HepG2 (cell line): ENCODE measurements around the gene RTN3. TPM values are rescaled to one million over a fixed set of nuclear protein-coding genes. Genes with fewer than 3 reads are reported as not detected.
A peak's percentile ranks its signal among the peaks of the same experiment; 100 is the strongest.

ENCODE experiments used
- ATAC-seq: fragments of 200-7000 bp; cut with Tn5 transposase; 3 replicates; pipeline ENCODE4 v1.9.1; 2020; ENCODE audit warnings: mild to moderate bottlenecking, moderate library complexity
- BruUV-seq: library from RNA; stranded (reverse); fragments of 400-500 nt; replicated peaks from 2 replicates; lab custom pipeline; 2021; lab: Mats Ljungman, UMichigan
- CTCF ChIA-PET: fragments of 300-600 bp; formaldehyde crosslinking; extraction: SDS; loops from one replicate; lab custom pipeline; 2021; ENCODE audit warnings: low total read pairs, inconsistent platforms, low intra/inter-chr PET ratio; lab: Yijun Ruan, JAX
- POLR2A ChIA-PET: fragments of 350-600 bp; sonication (Branson Sonifier 250); formaldehyde crosslinking; loops from one replicate; lab custom pipeline; 2020; ENCODE audit warnings: antibody characterized with exemption, inconsistent platforms; lab: Yijun Ruan, JAX
- DNase-seq: peaks from one replicate; pipeline ENCODE4 v3.0.0-alpha.2; 2015; ENCODE audit warnings: low spot score
- FAIRE-seq: peaks from 3 replicates; lab custom pipeline; 2011; peaks lifted over from hg19 to GRCh38; lab: Jason Lieb, UNC
- H2AFZ ChIP-seq: one replicate; pipeline ENCODE4 v1.6.1; 2011; ENCODE audit warnings: low read length, inconsistent platforms
- H3K27ac ChIP-seq: fragments of 300-600 bp; 3 replicates; pipeline ENCODE4 v1.8.0; 2011; ENCODE audit warnings: mixed run types, mild to moderate bottlenecking, mixed read lengths, low read length, inconsistent platforms; ENCODE audit not compliant: insufficient read depth; ENCODE audit errors: extremely low read length
- H3K27me3 ChIP-seq, 2 experiments: fragments of 200-600 bp in 1 of 2; 2 replicates in 1 of 2; 3 replicates in 1 of 2; pipeline versions ENCODE4 v1.6.0 to v1.8.0; 2011; ENCODE audit warnings: low read length in 2 of 2, mild to moderate bottlenecking in 2 of 2, moderate library complexity in 2 of 2, inconsistent platforms in 1 of 2; ENCODE audit not compliant: insufficient read depth in 2 of 2, control insufficient read depth in 1 of 2
- H3K36me3 ChIP-seq, 2 experiments: fragments of 200-600 bp in 1 of 2; replicated peaks in 1 of 2; 2 replicates in 1 of 2; 3 replicates in 1 of 2; pipeline versions ENCODE4 v1.5.1 to v1.8.0; 2011; ENCODE audit warnings: low read length in 2 of 2, inconsistent platforms in 1 of 2; ENCODE audit not compliant: insufficient read depth in 2 of 2, control insufficient read depth in 1 of 2
- H3K4me1 ChIP-seq: 2 replicates; pipeline ENCODE4 v1.5.1; 2012; ENCODE audit warnings: low read length, inconsistent platforms; ENCODE audit not compliant: insufficient read depth
- H3K4me2 ChIP-seq: 2 replicates; pipeline ENCODE4 v1.6.0; 2011; ENCODE audit warnings: low read depth, low read length, inconsistent platforms
- H3K4me3 ChIP-seq, 3 experiments: fragments of 200-600 bp in 1 of 3; sonication (generic), shearing (Covaris generic) in 1 of 3; replicated peaks in 1 of 3; 2 replicates each; pipeline ENCODE4 v1.5.1; 2011 to 2016; ENCODE audit warnings: low read length in 3 of 3, inconsistent platforms in 2 of 3, low read depth in 2 of 3, mild to moderate bottlenecking in 2 of 3, control low read depth in 1 of 3, mixed read lengths in 1 of 3; ENCODE audit not compliant: insufficient read depth in 1 of 3
- H3K79me2 ChIP-seq: one replicate; pipeline ENCODE4 v1.6.1; 2011; ENCODE audit warnings: low read length, inconsistent platforms; ENCODE audit not compliant: insufficient read depth
- H3K9ac ChIP-seq: 2 replicates; pipeline ENCODE4 v1.6.0; 2011; ENCODE audit warnings: mild to moderate bottlenecking, low read depth, low read length, inconsistent platforms; ENCODE audit not compliant: insufficient read depth
- H3K9me3 ChIP-seq: 2 replicates; pipeline ENCODE4 v1.5.1; 2012; ENCODE audit warnings: mild to moderate bottlenecking, low read length
- H4K20me1 ChIP-seq: 2 replicates; pipeline ENCODE4 v1.6.0; 2011; ENCODE audit warnings: inconsistent platforms, mild to moderate bottlenecking, low read length, moderate library complexity; ENCODE audit not compliant: insufficient read depth
- ARID2 ChIP-seq: sonication (generic); formaldehyde crosslinking; IDR thresholded peaks from 2 replicates; pipeline ENCODE4 v1.8.1; 2022; ENCODE audit warnings: mild to moderate bottlenecking, missing genetic modification reagents, borderline replicate concordance
- DMAP1 ChIP-seq: IDR thresholded peaks from 2 replicates; pipeline ENCODE4 v1.6.1; 2016
- HOXA3 ChIP-seq: sonication (generic); formaldehyde crosslinking; IDR thresholded peaks from 2 replicates; pipeline ENCODE4 v1.5.0; 2020; ENCODE audit warnings: missing genetic modification reagents
- SOX5 ChIP-seq: IDR thresholded peaks from 2 replicates; pipeline ENCODE4 v1.6.1; 2016; ENCODE audit warnings: borderline replicate concordance
- SP5 ChIP-seq: IDR thresholded peaks from 2 replicates; pipeline ENCODE4 v1.6.1; 2016; ENCODE audit warnings: low read depth, borderline replicate concordance
- ZEB1 ChIP-seq: IDR thresholded peaks from 2 replicates; pipeline ENCODE4 v1.6.1; 2012; ENCODE audit warnings: mild to moderate bottlenecking, low read depth, inconsistent platforms; ENCODE audit not compliant: insufficient replicate concordance
- ZNF549 ChIP-seq: sonication (generic); formaldehyde crosslinking; IDR thresholded peaks from 2 replicates; pipeline ENCODE4 v1.5.0; 2020; ENCODE audit warnings: missing genetic modification reagents
- ZNF781 ChIP-seq: sonication (generic); formaldehyde crosslinking; IDR thresholded peaks from 2 replicates; pipeline ENCODE4 v1.5.1; 2020; ENCODE audit warnings: borderline replicate concordance, mild to moderate bottlenecking, missing genetic modification reagents; ENCODE audit errors: not compliant biosample characterization
- ZNF850 ChIP-seq: sonication (generic); formaldehyde crosslinking; conservative IDR thresholded peaks from 2 replicates; pipeline ENCODE4 v1.9.0; 2021; ENCODE audit warnings: mild to moderate bottlenecking, missing genetic modification reagents
- WGBS: methylation state at CpG from one replicate; pipeline ENCODE4 v1.1.6; 2017; ENCODE audit warnings: low lambda C conversion rate; 5-methylcytosine and 5-hydroxymethylcytosine counted together
- in situ Hi-C: cut with HindIII; loops from 2 replicates; pipeline ENCODE4 v1.10.0; 2017; ENCODE audit warnings: low pct_unique_long_range_greater_than_20kb; ENCODE audit not compliant: extremely low pct_ligation_motif_present
- intact Hi-C: fragments of 100-400 bp; cut with micrococcal nuclease; formaldehyde crosslinking; loops from one replicate; pipeline ENCODE4 v1.10.0; 2022; ENCODE audit not compliant: unreplicated experiment
- polyA plus RNA-seq, 8 experiments: library from polyadenylated mRNA; depleted of rRNA in 3 of 8; stranded (reverse) in 7 of 8; unstranded in 1 of 8; fragments of >200 nt; fragmentation: Illumina TruSeq in 4 of 8; extraction: Trizol in 4 of 8; gene quantifications; 2 replicates each; pipeline versions ENCODE4 v1.2.1 to v1.2.3, GENCODE V29; 2011 to 2016; ENCODE audit warnings: low read depth in 4 of 8, missing spikeins in 1 of 8, mixed read lengths in 1 of 8; ENCODE audit not compliant: insufficient read depth in 1 of 8
- total RNA-seq, 5 experiments: library from RNA; depleted of rRNA; stranded (reverse); fragments of >200 nt; fragmentation: Illumina TruSeq; extraction: Trizol; gene quantifications; 2 replicates each; pipeline ENCODE4 v1.2.3, GENCODE V29; 2016; ENCODE audit warnings: low read depth in 1 of 5
- TF ChIP-seq, protein P1 (sequence below): IDR thresholded peaks from 2 replicates; pipeline ENCODE4 v1.6.1; 2012; ENCODE audit warnings: inconsistent platforms
- TF ChIP-seq, protein P2 (sequence below): sonication (generic); formaldehyde crosslinking; conservative IDR thresholded peaks from 2 replicates; pipeline ENCODE4 v1.4.0; 2020; ENCODE audit warnings: mild to moderate bottlenecking, missing genetic modification reagents, moderate library complexity
- TF ChIP-seq, protein P3 (sequence below): sonication (generic); formaldehyde crosslinking; IDR thresholded peaks from 2 replicates; pipeline ENCODE4 v1.8.0; 2023; ENCODE audit warnings: mild to moderate bottlenecking, missing genetic modification reagents
- TF ChIP-seq, protein P4 (sequence below), 2 experiments: IDR thresholded peaks; 2 replicates each; pipeline ENCODE4 v1.6.1; 2011 to 2012; ENCODE audit warnings: low read length in 2 of 2, borderline replicate concordance in 1 of 2, low read depth in 1 of 2, mild to moderate bottlenecking in 1 of 2, moderate library complexity in 1 of 2

RTN3 gene
- total and polyA plus RNA-seq, 2 of the 13 experiments (the other 11 are each of a cell fraction or from before 2014, with no cell fraction given), result 32.2 to 41.1 TPM

DNA sequence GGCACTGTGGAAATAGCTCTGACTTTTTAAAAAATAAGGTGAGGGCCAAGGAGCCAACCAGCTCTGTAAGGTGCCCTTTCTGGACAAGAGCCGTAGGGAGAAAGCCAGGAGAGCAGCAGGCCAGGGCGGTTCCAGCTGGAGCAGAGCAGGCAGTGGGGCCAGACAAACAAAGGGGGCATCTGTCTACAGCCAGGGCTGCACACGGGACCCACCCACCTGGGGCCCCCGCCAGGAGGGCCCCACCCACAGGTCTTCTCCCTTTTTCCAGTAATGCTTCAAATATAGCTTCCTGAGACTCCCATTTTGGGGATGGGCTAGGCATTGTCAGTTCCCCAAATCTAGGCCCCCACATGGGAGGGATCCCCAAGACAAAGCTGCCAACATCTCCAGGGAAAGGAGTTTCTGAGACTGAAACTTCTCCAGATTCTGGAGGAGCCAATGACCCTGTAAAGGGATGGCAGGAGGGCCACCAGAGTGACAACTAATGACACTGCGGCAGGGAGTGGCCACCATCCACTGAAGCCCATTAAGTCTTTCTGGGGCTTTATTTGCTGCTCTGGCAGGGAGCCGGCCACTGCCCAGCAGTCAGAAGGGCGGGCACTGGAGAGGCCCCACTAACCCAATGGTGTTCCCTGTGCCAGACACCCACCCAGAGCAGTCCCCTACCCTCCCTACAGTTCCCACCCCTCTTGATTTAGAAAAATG, 85.4 kb downstream of the RTN3 start (continued):
- TF ChIP-seq ZEB1, result no peak
- TF ChIP-seq, protein P1, sequence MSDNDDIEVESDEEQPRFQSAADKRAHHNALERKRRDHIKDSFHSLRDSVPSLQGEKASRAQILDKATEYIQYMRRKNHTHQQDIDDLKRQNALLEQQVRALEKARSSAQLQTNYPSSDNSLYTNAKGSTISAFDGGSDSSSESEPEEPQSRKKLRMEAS, result 0 out of 2 replicates have a peak, but pooled peaks have one; percentile 28
- no peak for TF ChIP-seq ZNF549 (CRISPR knock-in tag)
- 0 out of 2 replicates have a peak, but pooled peaks have one; percentile 29 for TF ChIP-seq DMAP1 (CRISPR knock-in tag)
- TF ChIP-seq ZNF850 (CRISPR knock-in tag), result 0 out of 2 replicates have a peak, but pooled peaks have one; percentile 19
- TF ChIP-seq SP5, result peak; percentile 67
- TF ChIP-seq, protein P2, sequence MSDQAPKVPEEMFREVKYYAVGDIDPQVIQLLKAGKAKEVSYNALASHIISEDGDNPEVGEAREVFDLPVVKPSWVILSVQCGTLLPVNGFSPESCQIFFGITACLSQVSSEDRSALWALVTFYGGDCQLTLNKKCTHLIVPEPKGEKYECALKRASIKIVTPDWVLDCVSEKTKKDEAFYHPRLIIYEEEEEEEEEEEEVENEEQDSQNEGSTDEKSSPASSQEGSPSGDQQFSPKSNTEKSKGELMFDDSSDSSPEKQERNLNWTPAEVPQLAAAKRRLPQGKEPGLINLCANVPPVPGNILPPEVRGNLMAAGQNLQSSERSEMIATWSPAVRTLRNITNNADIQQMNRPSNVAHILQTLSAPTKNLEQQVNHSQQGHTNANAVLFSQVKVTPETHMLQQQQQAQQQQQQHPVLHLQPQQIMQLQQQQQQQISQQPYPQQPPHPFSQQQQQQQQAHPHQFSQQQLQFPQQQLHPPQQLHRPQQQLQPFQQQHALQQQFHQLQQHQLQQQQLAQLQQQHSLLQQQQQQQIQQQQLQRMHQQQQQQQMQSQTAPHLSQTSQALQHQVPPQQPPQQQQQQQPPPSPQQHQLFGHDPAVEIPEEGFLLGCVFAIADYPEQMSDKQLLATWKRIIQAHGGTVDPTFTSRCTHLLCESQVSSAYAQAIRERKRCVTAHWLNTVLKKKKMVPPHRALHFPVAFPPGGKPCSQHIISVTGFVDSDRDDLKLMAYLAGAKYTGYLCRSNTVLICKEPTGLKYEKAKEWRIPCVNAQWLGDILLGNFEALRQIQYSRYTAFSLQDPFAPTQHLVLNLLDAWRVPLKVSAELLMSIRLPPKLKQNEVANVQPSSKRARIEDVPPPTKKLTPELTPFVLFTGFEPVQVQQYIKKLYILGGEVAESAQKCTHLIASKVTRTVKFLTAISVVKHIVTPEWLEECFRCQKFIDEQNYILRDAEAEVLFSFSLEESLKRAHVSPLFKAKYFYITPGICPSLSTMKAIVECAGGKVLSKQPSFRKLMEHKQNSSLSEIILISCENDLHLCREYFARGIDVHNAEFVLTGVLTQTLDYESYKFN (CRISPR knock-in tag), result peak; percentile 25; the same call in 1 of the 2 replicates

DNA sequence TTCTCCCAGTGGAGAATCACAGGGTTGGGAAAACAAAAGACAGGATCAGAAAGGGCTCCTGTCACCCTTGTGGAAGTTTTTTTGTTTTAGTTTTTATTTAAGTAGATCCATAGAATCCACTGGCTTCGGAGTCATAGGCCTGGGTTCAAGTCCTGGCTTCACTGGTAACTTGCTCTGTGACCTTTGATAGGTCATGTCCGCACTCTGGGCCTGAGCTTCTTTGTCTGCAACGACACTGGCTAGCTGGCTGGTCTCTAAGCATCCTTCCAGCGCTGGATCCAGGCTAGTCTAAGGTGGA, 85.9 kb downstream of the RTN3 start:
- intact Hi-C loops (loop anchor here (2.0 to 10.0 kb wide), 4 partner anchors 70 to 180 kb away; no protein-coding TSS in a partner anchor), in situ Hi-C loops (loop anchor here (10.0 kb wide), 1 partner anchor 148 kb away; the partner anchor contains the start of gene RCOR2)
- peak overlapping the region; percentile 65 to 98 (median 85) for H3K4me3 ChIP-seq
- peaks cover 43% of the 10 kb centered on the region for H3K4me1 ChIP-seq
- 0% methylated on average over 4 of the region's 4 CpGs for WGBS
- ATAC-seq (peak; percentile 12; the same call in 2 of the 3 replicates), DNase-seq (no peak), FAIRE-seq (peak; percentile 66)
- H3K9me3 ChIP-seq, result no peaks in the 10 kb centered on the region
- H2AFZ ChIP-seq, result no peak overlapping the region
- no peaks in the 10 kb centered on the region; the same call in 1 of the 2 replicates for H4K20me1 ChIP-seq
- peak overlapping the region; percentile 80 for H3K9ac ChIP-seq
- peaks cover 7% of the 10 kb centered on the region for H3K79me2 ChIP-seq
- BruUV-seq, result no TSS peak
- peaks cover 0 to 4% of the 10 kb centered on the region in 2 experiments; a peak in 1 of 5 replicates for H3K27me3 ChIP-seq
- H3K36me3 ChIP-seq, result peaks cover 0 to 2% of the 10 kb centered on the region in 2 experiments; a peak in 1 of 5 replicates
- peak overlapping the region; percentile 76 for H3K4me2 ChIP-seq
- peak overlapping the region; percentile 86 for H3K27ac ChIP-seq
- CTCF ChIA-PET, result interaction anchor here (1.1 kb wide), 1 partner anchor 179 kb away, joined by 3 read pairs; no protein-coding TSS in a partner anchor
- POLR2A ChIA-PET, result interaction anchor here (0.9 to 4.3 kb wide), 12 partner anchors 10 to 886 kb away, joined by 3 to 22 read pairs (median 7); partner anchors contain the start of genes MARK2, RTN3 and SLC3A2
- TF ChIP-seq HOXA3 (CRISPR knock-in tag), result no peak
- TF ChIP-seq, protein P3, sequence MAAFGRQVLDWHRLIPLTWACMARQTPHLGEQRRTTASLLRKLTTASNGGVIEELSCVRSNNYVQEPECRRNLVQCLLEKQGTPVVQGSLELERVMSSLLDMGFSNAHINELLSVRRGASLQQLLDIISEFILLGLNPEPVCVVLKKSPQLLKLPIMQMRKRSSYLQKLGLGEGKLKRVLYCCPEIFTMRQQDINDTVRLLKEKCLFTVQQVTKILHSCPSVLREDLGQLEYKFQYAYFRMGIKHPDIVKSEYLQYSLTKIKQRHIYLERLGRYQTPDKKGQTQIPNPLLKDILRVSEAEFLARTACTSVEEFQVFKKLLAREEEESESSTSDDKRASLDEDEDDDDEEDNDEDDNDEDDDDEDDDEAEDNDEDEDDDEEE (CRISPR knock-in tag), result no peak
- TF ChIP-seq, protein P4, sequence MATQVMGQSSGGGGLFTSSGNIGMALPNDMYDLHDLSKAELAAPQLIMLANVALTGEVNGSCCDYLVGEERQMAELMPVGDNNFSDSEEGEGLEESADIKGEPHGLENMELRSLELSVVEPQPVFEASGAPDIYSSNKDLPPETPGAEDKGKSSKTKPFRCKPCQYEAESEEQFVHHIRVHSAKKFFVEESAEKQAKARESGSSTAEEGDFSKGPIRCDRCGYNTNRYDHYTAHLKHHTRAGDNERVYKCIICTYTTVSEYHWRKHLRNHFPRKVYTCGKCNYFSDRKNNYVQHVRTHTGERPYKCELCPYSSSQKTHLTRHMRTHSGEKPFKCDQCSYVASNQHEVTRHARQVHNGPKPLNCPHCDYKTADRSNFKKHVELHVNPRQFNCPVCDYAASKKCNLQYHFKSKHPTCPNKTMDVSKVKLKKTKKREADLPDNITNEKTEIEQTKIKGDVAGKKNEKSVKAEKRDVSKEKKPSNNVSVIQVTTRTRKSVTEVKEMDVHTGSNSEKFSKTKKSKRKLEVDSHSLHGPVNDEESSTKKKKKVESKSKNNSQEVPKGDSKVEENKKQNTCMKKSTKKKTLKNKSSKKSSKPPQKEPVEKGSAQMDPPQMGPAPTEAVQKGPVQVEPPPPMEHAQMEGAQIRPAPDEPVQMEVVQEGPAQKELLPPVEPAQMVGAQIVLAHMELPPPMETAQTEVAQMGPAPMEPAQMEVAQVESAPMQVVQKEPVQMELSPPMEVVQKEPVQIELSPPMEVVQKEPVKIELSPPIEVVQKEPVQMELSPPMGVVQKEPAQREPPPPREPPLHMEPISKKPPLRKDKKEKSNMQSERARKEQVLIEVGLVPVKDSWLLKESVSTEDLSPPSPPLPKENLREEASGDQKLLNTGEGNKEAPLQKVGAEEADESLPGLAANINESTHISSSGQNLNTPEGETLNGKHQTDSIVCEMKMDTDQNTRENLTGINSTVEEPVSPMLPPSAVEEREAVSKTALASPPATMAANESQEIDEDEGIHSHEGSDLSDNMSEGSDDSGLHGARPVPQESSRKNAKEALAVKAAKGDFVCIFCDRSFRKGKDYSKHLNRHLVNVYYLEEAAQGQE (IDR thresholded peaks at IDR 0.05; ENCODE audit: borderline replicate concordance in 1 of 2, low read depth in 1 of 2, low read length in 2 of 2), result no peak
- no peak for TF ChIP-seq SOX5 (CRISPR knock-in tag)
- no peak for TF ChIP-seq ARID2 (CRISPR knock-in tag)
- TF ChIP-seq ZNF781, result no peak
